ENCODE results near the gene CELA2B. TPM values are rescaled to one million over a fixed set of nuclear protein-coding genes. Genes with fewer than 3 reads are reported as not detected.

Gene CELA2B
- total and polyA plus RNA-seq, 4 donors: not detected

DNA sequence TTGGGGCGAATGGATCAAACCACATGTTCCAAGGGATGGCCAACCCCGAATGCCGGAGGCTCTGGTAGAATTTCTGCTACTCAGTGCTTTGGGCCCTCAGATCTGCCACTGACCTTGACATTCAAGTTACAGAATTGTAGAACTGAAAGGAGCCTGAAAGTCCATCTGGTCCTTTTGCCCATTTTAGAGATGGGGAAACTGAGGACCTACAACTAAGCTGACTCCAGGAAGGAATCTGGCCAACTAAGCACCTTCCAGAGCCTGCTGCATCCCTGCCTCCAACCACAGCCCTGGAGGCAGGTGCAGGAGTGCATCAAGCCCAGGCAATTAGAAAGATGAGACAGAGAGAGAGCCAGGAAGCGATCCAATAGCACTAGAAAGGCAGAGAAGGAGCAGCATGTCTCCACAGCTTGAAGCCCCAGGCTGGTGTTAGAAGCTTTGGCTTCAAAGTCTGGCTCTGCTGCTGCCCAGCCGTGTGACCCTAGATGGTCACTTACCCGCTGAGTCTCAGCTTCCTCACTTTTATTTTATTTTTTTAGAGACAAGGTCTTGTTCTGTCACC, 38.9 kb upstream of the CELA2B start:
- Histone ChIP-seq H3K36me3 (ENCODE audit: control insufficient read depth in 4 of 4, insufficient read depth in 3 of 4, low read depth in 1 of 4, low read length in 3 of 4) (no peaks in the 10 kb centered on the region), H3K9me3 (ENCODE audit: control insufficient read depth in 4 of 4, low read length in 3 of 4) (no peaks in the 10 kb centered on the region), H3K27ac (ENCODE audit: low read depth in 1 of 2, low read length in 2 of 2) (no peak overlapping the region), H3K4me3 (ENCODE audit: low read depth in 1 of 3, low read length in 3 of 3) (no peak overlapping the region), H3K4me1 (ENCODE audit: control insufficient read depth in 4 of 4, insufficient read depth in 4 of 4, low read length in 3 of 4) (peaks cover 0 to 5% (median 0%) of the 10 kb centered on the region in 4 donors), H3K9ac (ENCODE audit: low read depth in 1 of 2, low read length in 2 of 2) (no peak overlapping the region), H3K27me3 (ENCODE audit: control insufficient read depth in 4 of 4, insufficient read depth in 4 of 4, low read length in 3 of 4) (no peaks in the 10 kb centered on the region)
- no peak for DNase-seq (ENCODE audit: low spot score)
- 97% methylated on average over 6 of the region's 6 CpGs for WGBS
- TF ChIP-seq GABPA (IDR thresholded peaks at IDR 0.05 in 1 of 2, conservative IDR thresholded peaks at IDR 0.05 in 1 of 2) (no peak), TAF1 (conservative IDR thresholded peaks at IDR 0.05) (no peak), SP1 (IDR thresholded peaks at IDR 0.05) (no peak), HNF4A (conservative IDR thresholded peaks at IDR 0.05) (no peak), FOXA2 (IDR thresholded peaks at IDR 0.05) (no peak), HNF4G (IDR thresholded peaks at IDR 0.05) (no peak), FOXA1 (IDR thresholded peaks at IDR 0.05) (no peak), JUND (IDR thresholded peaks at IDR 0.05) (no peak), YY1 (IDR thresholded peaks at IDR 0.05) (no peak)
- TF ChIP-seq, protein P1, sequence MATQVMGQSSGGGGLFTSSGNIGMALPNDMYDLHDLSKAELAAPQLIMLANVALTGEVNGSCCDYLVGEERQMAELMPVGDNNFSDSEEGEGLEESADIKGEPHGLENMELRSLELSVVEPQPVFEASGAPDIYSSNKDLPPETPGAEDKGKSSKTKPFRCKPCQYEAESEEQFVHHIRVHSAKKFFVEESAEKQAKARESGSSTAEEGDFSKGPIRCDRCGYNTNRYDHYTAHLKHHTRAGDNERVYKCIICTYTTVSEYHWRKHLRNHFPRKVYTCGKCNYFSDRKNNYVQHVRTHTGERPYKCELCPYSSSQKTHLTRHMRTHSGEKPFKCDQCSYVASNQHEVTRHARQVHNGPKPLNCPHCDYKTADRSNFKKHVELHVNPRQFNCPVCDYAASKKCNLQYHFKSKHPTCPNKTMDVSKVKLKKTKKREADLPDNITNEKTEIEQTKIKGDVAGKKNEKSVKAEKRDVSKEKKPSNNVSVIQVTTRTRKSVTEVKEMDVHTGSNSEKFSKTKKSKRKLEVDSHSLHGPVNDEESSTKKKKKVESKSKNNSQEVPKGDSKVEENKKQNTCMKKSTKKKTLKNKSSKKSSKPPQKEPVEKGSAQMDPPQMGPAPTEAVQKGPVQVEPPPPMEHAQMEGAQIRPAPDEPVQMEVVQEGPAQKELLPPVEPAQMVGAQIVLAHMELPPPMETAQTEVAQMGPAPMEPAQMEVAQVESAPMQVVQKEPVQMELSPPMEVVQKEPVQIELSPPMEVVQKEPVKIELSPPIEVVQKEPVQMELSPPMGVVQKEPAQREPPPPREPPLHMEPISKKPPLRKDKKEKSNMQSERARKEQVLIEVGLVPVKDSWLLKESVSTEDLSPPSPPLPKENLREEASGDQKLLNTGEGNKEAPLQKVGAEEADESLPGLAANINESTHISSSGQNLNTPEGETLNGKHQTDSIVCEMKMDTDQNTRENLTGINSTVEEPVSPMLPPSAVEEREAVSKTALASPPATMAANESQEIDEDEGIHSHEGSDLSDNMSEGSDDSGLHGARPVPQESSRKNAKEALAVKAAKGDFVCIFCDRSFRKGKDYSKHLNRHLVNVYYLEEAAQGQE (IDR thresholded peaks at IDR 0.05): no peak
- TF ChIP-seq, protein P2, sequence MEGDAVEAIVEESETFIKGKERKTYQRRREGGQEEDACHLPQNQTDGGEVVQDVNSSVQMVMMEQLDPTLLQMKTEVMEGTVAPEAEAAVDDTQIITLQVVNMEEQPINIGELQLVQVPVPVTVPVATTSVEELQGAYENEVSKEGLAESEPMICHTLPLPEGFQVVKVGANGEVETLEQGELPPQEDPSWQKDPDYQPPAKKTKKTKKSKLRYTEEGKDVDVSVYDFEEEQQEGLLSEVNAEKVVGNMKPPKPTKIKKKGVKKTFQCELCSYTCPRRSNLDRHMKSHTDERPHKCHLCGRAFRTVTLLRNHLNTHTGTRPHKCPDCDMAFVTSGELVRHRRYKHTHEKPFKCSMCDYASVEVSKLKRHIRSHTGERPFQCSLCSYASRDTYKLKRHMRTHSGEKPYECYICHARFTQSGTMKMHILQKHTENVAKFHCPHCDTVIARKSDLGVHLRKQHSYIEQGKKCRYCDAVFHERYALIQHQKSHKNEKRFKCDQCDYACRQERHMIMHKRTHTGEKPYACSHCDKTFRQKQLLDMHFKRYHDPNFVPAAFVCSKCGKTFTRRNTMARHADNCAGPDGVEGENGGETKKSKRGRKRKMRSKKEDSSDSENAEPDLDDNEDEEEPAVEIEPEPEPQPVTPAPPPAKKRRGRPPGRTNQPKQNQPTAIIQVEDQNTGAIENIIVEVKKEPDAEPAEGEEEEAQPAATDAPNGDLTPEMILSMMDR (IDR thresholded peaks at IDR 0.05; ENCODE audit: low read depth, low read length, missing input control): no peak
- TF ChIP-seq, protein P3, sequence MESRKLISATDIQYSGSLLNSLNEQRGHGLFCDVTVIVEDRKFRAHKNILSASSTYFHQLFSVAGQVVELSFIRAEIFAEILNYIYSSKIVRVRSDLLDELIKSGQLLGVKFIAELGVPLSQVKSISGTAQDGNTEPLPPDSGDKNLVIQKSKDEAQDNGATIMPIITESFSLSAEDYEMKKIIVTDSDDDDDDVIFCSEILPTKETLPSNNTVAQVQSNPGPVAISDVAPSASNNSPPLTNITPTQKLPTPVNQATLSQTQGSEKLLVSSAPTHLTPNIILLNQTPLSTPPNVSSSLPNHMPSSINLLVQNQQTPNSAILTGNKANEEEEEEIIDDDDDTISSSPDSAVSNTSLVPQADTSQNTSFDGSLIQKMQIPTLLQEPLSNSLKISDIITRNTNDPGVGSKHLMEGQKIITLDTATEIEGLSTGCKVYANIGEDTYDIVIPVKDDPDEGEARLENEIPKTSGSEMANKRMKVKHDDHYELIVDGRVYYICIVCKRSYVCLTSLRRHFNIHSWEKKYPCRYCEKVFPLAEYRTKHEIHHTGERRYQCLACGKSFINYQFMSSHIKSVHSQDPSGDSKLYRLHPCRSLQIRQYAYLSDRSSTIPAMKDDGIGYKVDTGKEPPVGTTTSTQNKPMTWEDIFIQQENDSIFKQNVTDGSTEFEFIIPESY (IDR thresholded peaks at IDR 0.05): no peak
- TF ChIP-seq, protein P4, sequence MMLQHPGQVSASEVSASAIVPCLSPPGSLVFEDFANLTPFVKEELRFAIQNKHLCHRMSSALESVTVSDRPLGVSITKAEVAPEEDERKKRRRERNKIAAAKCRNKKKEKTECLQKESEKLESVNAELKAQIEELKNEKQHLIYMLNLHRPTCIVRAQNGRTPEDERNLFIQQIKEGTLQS (IDR thresholded peaks at IDR 0.05): no peak
- TF ChIP-seq, protein P5, sequence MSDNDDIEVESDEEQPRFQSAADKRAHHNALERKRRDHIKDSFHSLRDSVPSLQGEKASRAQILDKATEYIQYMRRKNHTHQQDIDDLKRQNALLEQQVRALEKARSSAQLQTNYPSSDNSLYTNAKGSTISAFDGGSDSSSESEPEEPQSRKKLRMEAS (IDR thresholded peaks at IDR 0.05): no peak

DNA sequence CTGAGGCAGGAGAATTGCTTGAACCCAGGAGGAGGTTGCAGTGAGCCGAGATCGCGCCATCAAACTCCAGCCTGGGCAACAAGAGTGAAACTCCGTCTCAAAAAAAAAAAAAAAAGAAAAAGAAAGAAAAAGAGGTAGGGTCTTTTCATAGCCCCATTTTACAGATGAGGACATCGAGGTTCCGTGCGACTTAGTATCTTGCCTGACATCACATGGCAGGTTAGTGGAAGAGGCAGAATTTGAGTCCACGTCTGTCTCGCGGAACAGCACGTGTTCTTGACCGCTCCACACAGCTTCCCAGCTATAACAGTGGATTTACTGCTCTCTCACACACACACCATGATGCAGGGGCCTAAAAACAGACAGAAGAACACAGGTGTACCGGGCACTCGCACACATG, 36.6 kb upstream of the CELA2B start:
- Histone ChIP-seq H3K9ac (ENCODE audit: low read depth in 1 of 2, low read length in 2 of 2) (no peak overlapping the region), H3K27me3 (ENCODE audit: control insufficient read depth in 4 of 4, insufficient read depth in 4 of 4, low read length in 3 of 4) (no peaks in the 10 kb centered on the region), H3K9me3 (ENCODE audit: control insufficient read depth in 4 of 4, low read length in 3 of 4) (no peaks in the 10 kb centered on the region), H3K4me1 (ENCODE audit: control insufficient read depth in 4 of 4, insufficient read depth in 4 of 4, low read length in 3 of 4) (peaks cover 0 to 5% (median 0%) of the 10 kb centered on the region in 4 donors), H3K36me3 (ENCODE audit: control insufficient read depth in 4 of 4, insufficient read depth in 3 of 4, low read depth in 1 of 4, low read length in 3 of 4) (no peaks in the 10 kb centered on the region), H3K4me3 (ENCODE audit: low read depth in 1 of 3, low read length in 3 of 3) (no peak overlapping the region), H3K27ac (ENCODE audit: low read depth in 1 of 2, low read length in 2 of 2) (no peak overlapping the region)
- TF ChIP-seq HNF4A (conservative IDR thresholded peaks at IDR 0.05) (no peak), YY1 (IDR thresholded peaks at IDR 0.05) (no peak), RXRA (IDR thresholded peaks at IDR 0.05) (no peak), NR2F2 (IDR thresholded peaks at IDR 0.05) (no peak), EGR1 (IDR thresholded peaks at IDR 0.05; ENCODE audit: low read depth in 2 of 2) (no peak)
- TF ChIP-seq, protein P2 (IDR thresholded peaks at IDR 0.05; ENCODE audit: low read depth, low read length, missing input control): no peak
- TF ChIP-seq, protein P4 (IDR thresholded peaks at IDR 0.05): no peak
- TF ChIP-seq, protein P3 (IDR thresholded peaks at IDR 0.05): no peak
- no peak for DNase-seq (ENCODE audit: low spot score)
- WGBS: 93% methylated on average over 14 of the region's 14 CpGs
